Measurements from ENCODE around the gene BICC1.

BICC1 gene, protein sequence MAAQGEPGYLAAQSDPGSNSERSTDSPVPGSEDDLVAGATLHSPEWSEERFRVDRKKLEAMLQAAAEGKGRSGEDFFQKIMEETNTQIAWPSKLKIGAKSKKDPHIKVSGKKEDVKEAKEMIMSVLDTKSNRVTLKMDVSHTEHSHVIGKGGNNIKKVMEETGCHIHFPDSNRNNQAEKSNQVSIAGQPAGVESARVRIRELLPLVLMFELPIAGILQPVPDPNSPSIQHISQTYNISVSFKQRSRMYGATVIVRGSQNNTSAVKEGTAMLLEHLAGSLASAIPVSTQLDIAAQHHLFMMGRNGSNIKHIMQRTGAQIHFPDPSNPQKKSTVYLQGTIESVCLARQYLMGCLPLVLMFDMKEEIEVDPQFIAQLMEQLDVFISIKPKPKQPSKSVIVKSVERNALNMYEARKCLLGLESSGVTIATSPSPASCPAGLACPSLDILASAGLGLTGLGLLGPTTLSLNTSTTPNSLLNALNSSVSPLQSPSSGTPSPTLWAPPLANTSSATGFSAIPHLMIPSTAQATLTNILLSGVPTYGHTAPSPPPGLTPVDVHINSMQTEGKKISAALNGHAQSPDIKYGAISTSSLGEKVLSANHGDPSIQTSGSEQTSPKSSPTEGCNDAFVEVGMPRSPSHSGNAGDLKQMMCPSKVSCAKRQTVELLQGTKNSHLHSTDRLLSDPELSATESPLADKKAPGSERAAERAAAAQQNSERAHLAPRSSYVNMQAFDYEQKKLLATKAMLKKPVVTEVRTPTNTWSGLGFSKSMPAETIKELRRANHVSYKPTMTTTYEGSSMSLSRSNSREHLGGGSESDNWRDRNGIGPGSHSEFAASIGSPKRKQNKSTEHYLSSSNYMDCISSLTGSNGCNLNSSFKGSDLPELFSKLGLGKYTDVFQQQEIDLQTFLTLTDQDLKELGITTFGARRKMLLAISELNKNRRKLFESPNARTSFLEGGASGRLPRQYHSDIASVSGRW

DNA sequence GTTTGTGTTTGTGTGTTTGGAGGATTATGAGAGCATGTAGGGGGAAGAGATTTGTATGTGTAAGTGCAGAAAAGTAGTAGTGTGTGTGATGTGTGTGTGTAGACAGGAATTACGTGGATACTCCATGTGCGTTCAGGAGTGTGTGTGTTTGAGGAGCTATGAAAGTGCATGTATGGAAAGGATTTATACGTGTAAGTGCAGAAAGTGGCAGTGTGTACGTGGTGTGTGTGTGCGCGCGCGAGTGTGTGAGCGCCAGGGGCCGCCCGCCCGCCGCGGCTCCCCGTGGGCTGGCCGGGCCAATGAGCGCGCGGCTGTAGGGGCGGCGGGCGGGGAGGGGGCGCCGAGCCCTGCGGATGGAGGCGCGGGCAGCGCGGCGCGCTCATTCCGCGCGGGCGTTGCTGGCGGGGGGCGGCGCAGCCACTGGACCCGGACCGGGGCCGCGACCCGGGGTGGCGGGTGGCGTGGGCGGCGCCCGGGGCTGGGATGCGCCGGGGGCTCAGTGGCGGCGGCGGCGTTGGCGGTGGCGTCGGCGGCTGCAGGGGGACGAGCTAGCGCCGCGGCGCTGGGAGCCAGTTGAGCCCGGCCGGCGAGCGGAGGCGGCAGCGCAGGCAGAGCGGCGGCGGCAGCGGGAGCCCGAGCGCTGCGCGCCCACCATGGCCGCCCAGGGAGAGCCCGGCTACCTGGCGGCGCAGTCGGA is at the start of gene BICC1:
Gene BICC1 (plus strand): TSS at position 382 of the 697 bp plus-strand sequence. CDS start 272 bp downstream, at position 654.
- DNase-seq: no peak

DNA sequence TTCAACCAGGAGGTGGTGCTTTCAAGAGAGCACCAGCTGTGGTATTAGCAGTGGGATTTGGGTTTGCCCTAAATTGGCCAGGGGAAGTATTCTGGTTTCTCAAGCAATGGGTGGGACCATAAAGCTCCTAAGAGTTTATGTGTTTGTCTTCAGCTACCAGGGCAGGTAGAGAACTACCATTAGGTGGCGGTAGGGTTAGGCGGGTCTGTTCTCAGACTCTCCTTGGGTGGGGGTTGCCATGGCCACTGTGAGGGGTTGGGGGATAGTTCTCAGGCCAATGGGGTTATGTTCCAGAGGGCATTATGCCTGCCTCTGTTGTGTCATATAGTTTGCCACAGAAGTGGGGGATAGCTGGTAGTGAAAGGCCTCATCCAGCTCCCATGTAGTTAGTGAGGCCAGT is 47.7 kb upstream of the BICC1 start:
- no peak for DNase-seq

DNA sequence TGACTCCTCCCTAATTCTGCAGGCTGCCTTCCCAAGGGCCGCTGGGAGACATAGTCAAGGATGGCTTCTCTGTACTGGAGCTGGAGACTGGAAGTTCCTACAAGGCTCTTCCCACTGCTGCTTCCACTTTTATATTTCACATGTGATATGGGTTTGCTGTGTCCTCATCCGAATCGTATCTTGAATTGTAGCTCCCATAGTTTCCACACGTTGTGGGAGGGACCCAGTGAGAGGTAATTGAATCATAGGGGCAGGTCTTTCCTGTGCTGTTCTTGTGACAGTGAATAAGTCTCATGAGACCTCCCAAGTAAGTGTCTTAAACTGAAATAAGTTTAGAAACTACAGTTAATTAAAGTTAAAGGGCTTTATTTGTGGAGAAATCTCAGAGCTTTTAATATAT is 47.0 kb upstream of the BICC1 start:
- no peak for DNase-seq

DNA sequence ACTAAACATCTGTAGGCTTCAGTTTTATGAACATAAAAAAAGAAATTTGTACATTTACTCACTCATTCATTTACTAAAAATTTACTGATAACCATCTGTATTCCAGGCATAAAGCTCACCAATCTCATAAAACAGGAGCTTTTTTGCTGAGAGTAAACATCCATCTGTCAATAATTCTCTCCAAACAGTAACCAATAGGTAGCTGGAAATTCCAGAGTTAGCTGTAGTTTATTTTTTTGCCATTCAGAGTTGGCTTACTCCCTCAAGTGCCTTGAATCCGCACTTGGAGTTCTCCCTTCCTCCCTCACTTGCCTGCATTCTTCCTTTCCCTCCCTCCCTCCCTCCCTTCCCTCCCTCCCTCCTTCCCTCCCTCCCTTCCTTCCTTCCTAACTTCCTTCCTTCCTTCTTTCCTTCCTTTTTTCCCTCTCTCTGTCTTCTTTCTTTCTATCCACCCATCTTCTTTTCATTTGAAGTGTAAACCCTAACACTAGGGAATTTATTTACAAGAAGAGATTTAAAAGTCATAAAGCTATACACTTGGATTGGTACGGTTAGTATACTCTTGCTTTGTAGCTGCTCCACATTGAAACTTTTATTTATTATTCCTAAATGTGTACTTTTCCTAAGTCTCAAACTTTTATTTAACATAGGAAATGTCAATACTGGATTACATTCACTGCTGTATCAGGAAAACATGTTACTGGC is 44.6 kb upstream of the BICC1 start:
- DNase-seq: no peak

DNA sequence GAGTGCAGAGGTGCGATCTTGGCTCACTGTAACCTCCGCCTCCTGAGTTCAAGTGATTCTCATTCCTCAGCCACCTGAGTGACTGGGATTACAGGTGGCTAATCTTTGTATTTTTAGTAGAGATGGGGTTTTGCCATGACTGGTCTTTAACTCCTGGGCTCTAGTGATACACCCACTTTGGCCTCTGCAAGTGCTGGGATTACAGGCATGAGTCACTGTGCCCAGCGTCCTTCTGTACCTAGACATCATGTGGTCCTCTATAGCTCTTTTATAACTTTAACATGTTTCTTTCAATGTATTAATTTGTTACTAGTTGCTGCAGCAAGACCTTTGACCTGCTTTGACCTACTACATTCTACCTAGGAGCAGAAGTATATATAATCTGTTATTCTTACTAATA is 38.7 kb upstream of the BICC1 start:
- DNase-seq: no peak

DNA sequence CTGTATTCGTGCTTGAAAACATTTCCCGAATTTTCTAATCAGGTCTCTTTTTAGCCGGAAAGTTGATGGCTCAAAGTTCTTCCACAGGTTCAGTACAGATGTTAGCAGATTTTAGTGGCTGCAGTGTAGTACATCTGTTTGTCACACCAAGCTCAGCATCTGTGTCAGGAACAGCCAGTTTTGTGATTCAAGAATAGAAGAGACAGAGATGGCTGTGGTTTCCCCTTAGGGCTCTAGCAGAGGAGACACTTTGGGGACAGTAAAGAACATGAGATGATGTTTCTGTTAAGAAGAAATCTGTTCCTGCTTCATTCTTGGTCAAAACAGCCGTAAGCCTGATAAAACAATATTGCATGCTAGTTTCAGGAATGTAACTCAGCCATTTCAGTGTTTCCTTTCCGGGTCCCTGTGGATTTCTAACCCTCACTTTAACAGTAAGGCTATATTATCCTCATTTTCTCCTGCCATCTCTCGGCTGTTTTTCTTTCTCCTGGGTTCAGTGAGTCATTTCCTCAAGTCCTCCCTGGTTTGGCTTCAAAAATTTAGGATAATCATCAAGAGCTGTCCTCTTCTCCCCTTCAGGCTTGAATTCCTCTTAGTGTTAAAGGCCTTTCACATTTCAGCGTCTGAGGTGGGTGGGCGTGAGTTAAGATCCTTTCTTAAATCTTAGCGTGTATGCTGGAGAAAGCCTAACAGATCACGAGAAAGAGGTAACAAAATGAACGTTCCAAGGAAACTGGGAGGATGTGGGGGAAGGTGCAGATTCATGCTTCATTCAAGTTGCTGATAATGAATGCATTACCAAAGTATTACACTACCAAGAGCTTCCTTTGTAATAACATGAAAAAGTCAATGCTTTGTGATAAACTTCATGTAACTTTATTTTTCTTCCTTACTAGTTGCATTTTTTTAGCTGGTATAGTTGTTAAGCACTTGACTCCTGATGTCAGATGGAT is 37.1 kb upstream of the BICC1 start:
- no peak for DNase-seq

DNA sequence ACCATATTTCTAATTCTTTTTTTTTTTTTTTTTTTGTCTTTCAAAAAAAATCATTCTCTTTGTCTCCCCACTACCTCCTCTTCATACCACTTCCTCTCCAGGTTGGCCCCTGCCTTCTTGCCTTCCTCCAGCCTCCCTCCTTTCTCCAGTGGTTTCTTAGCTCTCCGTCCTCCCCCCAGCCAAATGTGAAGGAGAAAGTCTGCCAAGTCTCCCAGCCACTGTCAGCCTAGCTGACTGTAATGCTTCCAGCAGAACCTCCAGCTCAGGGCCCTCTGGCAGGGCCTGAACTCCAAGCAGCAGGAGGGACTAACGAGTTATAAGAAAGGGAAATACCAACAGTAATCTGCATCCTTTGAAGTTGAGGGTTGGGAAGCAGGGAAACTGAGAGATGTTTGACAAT is 35.5 kb upstream of the BICC1 start:
- DNase-seq: no peak

DNA sequence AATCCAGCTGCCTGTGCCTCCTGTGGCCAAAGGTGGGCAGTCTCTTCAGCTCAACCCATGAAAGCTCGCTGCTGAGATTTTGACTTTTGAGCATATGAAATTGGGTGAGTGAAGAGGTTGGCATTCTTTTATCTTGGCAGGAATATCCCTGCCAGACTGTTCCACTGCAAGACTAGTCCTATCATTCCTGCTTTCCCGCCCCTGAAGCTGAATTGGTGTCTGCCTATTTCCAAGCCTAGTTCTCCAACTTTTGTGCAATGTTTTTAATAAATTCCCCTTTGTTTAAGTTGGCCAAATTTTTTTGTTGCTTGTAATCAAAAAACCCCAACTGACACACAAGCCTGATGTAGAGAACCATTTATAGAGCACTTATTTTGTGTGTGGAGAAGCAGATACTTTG is 34.8 kb upstream of the BICC1 start:
- DNase-seq: no peak

DNA sequence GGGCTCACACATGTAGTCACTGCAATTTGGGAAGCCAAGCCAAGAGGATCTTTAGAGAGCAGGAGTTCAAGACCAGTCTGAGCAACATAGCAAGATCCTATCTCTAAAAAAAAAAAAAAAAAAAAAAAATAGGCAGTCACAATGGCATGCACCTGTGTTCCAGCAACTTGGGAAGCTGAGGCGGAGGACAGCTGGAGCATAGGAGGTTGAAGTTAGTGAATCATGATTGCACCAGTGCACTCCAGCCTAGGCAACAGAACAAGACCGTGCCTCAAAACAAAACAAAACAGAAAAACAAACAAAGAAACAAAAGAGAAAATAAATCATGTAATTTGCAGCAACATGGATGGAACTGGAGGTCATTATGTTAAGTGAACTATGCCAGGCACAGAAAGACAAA is 33.6 kb upstream of the BICC1 start:
- no peak for DNase-seq

DNA sequence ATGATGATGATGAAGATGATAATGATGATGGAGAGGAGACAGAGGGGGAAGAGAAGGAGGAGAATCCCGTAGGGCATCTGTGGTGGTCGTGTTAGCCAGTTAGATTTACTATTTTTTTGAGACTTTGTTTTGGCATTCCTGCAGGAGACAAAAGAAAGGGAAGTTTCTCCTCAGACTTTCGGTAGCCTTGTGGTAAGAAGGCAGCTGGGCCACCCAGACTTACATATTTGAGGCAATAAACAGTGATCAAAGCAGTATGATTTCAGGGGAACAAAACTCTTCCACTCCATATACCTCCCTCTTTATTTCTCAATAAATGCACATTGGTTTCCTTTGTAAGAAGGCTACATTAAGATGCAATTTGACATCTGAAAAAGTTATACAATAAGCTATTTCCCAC is 32.4 kb upstream of the BICC1 start:
- DNase-seq: no peak

DNA sequence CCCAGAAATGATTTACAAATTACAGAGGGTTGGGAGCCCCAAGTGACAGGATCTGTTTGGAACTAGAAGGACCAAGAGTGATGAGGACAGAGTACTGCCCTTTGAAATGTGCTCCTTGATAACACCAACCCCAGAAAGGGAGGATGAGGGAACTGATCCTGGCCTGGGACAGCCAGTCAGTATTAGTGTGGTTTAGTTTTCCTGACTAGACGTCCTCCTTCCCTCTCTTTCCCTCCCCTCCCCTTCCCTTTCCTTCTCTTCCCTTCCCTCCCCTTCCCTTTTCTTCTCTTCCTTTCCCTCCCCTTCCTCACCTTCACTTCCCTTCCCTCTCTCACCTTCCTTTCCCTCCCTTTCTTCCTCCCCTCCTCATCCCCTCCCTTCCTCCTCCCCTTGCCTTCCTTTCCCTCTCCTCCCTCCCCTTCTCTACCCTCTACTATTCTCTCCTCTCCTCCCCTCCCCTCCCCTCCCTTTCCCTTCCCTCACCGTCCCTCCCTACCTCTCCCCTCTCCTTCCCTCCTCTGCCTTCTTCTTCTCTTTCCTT is 31.0 kb upstream of the BICC1 start:
- no peak for DNase-seq

DNA sequence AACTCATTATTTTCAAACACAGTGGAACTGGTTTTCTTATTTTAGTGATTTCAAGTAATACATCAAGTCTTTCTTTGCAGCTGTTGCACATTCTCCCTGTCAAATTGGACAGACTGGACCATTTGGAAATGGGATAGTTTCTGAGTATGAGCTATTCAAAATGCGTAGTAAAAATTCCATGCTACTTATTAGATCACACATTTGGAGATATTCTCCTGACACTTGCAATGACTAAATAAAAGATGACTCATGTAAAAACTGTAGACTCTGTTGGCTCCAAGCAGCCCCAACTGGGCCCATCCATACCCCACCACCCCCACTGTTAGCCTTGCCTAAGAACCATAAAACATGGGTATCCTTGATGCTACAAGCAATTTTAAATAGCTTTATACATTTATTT is 25.9 kb upstream of the BICC1 start:
- DNase-seq: no peak

DNA sequence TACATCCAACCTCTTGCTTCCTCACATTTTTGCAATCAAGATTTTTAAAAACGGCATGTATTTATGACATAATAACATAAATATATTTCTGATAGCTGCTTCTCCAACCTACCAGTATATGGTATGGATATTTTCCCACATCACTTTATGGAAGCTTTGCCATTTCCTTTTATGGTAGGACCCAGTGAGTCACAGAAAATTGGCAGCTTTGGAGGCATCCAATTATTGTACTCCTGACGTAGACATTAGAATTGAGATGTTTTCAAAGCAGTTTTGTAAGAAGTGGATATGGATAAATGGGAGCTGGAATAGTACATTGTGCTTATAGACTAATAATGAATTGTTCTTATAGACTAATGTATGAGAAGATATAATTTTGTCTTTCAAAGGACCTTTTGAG is 23.8 kb upstream of the BICC1 start:
- DNase-seq: no peak

DNA sequence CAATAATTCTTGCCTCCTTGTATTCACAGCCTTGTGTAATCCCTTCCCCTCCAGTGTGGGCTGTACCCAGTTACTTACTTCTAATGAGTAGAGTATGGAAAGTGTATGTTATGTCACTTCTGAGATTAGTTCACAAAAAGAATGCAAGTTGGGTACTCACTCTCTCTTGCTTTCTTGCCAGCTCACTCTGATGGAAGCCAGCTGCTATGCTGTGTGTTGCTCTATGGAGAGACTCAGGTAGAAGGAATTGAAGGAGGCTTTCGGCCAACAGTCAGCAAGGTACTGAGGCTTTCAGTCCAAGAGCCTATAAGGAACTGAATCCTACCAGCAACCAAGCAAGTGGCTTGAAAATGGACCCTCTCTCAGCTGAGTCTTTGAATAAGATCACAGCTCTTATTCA is 9.7 kb upstream of the BICC1 start:
- DNase-seq: no peak

DNA sequence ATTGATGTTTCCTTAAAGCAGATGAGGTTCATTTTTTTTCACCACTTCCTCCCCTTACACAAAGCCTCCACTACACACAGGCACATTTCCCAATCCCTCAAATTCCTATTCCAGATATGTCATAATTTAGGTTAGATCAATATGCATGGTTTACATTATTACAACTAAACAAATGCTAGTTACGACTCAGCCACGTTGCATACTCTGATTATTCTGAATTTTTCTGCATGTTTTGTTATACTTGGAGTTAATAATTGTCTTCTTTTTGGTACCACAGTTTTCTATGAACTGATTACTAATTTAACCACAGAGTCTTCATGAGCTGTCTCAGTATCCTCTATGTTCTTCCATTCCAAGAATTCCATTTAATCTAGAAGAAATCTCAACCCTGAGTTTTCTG is 4.4 kb upstream of the BICC1 start:
- no peak for DNase-seq

DNA sequence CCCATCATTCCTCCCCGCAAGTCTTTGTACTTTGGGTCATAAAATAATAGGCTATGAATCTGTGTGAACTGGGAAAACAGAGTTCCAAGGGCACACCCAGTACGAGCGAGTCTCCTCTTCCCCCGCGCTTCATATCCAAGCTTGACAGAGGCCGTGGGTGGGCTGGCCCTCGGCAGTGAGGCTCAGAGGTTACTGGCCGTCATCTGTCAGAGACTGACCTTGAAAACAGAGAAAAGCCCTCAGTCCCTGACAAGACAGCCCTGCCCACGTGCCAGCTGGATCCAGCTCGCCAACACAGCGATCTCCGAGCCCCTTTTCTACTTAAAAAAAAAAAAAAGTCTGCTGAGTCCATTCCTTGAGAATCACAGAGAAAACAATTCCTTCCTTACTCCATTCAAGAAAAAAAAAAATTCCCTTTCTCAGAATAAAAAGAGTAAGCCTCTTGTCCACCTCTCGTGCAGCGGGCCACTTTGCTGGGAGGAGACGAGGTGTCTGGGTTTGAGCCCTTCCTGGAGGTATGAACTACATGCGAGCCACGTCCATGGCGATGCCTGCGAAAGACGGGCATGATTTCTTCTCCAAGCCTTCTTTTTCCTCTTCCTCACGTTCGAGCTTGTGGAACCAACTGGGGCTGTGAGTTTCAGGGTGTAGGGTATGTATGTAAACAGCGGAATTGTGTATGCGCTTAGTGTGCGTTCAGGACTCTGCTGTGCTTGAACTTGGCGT is 744 bp upstream of the BICC1 start:
- no peak for DNase-seq

DNA sequence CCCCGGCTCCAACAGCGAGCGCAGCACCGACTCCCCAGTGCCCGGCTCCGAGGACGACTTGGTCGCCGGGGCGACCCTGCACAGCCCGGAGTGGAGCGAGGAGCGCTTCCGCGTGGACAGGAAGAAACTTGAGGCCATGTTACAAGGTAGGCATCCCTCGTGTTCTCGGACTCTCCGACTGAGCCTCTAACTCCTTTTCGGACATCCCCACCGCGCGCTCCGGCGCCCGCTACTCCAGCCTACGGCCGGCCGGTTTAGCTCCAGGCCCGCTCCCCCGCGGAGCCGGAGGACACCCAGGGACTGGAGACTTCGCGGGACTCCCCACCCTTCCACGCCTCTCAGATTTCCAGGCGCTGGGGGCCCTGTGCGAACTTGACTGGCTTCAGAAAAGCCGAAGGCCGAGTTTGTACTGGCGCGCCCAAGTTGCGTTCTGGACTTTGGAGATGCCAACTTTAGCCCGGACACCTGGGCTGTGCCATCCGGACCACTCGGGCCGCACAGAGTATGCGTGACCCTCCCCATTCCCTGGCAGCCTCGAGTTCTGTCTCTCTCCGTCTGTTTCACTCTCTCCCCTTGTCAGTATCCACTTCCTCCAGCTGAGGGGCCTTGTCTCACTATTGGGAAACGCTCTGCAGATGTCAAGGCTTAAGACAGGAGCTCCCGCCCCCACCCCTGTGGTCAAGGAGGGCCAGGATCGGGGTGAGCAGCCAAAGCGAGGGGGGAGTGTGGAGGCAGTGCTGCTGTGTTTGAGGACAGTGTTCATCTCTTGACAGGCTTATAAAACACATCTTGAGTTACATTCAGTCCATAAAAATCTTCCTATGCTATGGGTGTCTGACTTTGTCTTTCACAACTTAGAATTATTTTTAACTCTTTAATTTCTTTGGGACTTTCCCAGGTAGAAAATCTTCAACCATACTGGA is 777 bp downstream of the BICC1 start:
- DNase-seq: no peak

DNA sequence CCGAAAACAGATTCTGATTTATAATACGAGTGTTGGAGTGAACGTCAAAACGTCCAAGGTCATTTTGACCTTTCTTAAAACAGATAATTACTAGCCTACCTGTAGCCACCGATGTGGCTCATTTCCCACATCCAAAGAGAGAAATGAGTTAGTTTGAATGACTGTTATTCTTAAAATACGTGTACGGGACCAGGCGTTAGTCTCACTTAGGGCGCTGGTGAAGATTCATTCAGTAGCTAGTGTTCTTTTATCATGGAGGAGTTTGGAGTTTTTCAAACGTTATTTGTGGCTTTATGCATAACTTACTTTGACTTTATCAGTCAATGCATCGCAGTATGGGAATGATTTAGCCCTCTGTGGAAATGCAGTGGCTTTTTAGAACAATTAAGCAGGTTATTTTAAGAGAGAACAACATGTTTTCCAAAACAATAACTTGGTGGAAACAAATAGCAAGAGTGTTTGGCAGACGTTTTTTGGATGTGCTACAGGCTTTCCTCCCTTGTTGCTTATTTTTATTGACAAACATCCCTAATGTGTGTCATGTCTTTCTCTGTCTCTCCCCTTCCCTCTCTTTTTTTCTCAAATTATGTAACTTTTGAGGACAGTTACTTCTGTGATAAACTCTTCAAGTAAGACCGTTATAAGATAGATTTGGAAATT is 1.6 kb downstream of the BICC1 start:
- no peak for DNase-seq

Data from CD4-positive, alpha-beta T cell treated with Interleukin-17A for 4 hours (primary cell).